Measurements from ENCODE around the gene ACKR4. TPM values are rescaled to one million over a fixed set of nuclear protein-coding genes. Genes with fewer than 3 reads are reported as not detected.

The ACKR4 gene
- total and polyA plus RNA-seq, 2 donors (not counting 3 experiments of a cell fraction or from before 2014, with no cell fraction given), result 3.2 to 14.3 TPM

- intact Hi-C loops (cut with micrococcal nuclease) (no loop called here), dilution Hi-C loops (cut with MboI; ENCODE audit: extremely low pct_ligation_motif_present, low sequenced_read_pairs) (no loop called here)
- Histone ChIP-seq H3K27ac (ENCODE audit: insufficient read depth, low read depth, low read length) (no peak overlapping the region), H3K4me2 (ENCODE audit: insufficient read depth, low read length) (no peak overlapping the region), H3K9me1 (replicated peaks; ENCODE audit: control insufficient read depth, extremely low read depth, insufficient read depth, low read length) (no peaks in the 10 kb centered on the region), H3K4me3 (replicated peaks in 1 of 3; ENCODE audit: insufficient read depth in 1 of 3, low read depth in 1 of 3, low read length in 3 of 3) (no peak overlapping the region), H3K36me3 (ENCODE audit: control insufficient read depth in 2 of 2, extremely low read depth in 1 of 2, insufficient read depth in 2 of 2, low read length in 2 of 2) (no peaks in the 10 kb centered on the region), H4K20me1 (replicated peaks; ENCODE audit: control insufficient read depth, extremely low read depth, insufficient read depth, low read length) (no peaks in the 10 kb centered on the region), H3K4me1 (ENCODE audit: control insufficient read depth, extremely low read depth, insufficient read depth, low read length) (peaks cover under 1% of the 10 kb centered on the region), H3K9ac (replicated peaks; ENCODE audit: extremely low read depth, insufficient read depth, low read length) (no peak overlapping the region), H3K79me2 (ENCODE audit: control insufficient read depth, insufficient read depth, low read length) (no peaks in the 10 kb centered on the region), H2AFZ (ENCODE audit: low read depth, low read length) (no peak overlapping the region), H3K27me3 (ENCODE audit: control insufficient read depth in 2 of 2, insufficient read depth in 2 of 2, low read length in 2 of 2) (no peaks in the 10 kb centered on the region), H3K9me3 (replicated peaks; ENCODE audit: control insufficient read depth, insufficient read depth, low read length) (no peaks in the 10 kb centered on the region)
- DNase-seq (ENCODE audit: low read depth, low spot score) (no peak), FAIRE-seq (no peak)
- ChIA-PET CTCF (no interaction called here), POLR2A (no interaction called here)
- TF ChIP-seq POLR2AphosphoS5 (IDR thresholded peaks at IDR 0.05; ENCODE audit: insufficient read depth, low read depth, low read length), result no peak
- no peak for TF ChIP-seq CTCF (IDR thresholded peaks at IDR 0.05; ENCODE audit: extremely low read depth in 1 of 2, insufficient read depth in 1 of 2, low read depth in 1 of 2, low read length in 2 of 2)
- TF ChIP-seq EZH2 (IDR thresholded peaks at IDR 0.05; ENCODE audit: borderline replicate concordance, low read depth, low read length, severe bottlenecking), result no peak
- no peak for TF ChIP-seq MYC (IDR thresholded peaks at IDR 0.05; ENCODE audit: low read depth, low read length)
- TF ChIP-seq JUN (IDR thresholded peaks at IDR 0.05; ENCODE audit: borderline replicate concordance, insufficient read depth, insufficient read length, low read depth), result no peak
- TF ChIP-seq FOS (IDR thresholded peaks at IDR 0.05; ENCODE audit: borderline replicate concordance, insufficient read depth, low read length), result no peak
- no peak for TF ChIP-seq MAX (IDR thresholded peaks at IDR 0.05; ENCODE audit: insufficient read depth, insufficient read length)
- BruUV-seq (replicated peaks), result no TSS peak
These were observed 36.1 kb upstream of the ACKR4 start for GRCh38 chr3:132561003-132561402.
